T-helper 2 cell (primary cell): Measurements from ENCODE around the gene CENPN.

Source experiments
- DNase-seq, 5 experiments: peaks; one replicate each; pipeline versions ENCODE4 v3.0.0 to v3.0.0-alpha.2; 2012 to 2022

The CENPN gene

GRCh38 chr16:80991792-80992430, 15.1 kb upstream of the CENPN start:
- DNase-seq: no peak

GRCh38 chr16:80992676-80993293, 14.2 kb upstream of the CENPN start:
- no peak for DNase-seq

GRCh38 chr16:80993307-80993706, 13.7 kb upstream of the CENPN start:
- no peak for DNase-seq

GRCh38 chr16:80993834-80994233, 13.2 kb upstream of the CENPN start:
- DNase-seq: no peak

GRCh38 chr16:80994451-80994850, 12.6 kb upstream of the CENPN start:
- DNase-seq: no peak

GRCh38 chr16:80996688-80997138, 10.3 kb upstream of the CENPN start:
- DNase-seq: no peak

- peak in 1 of 5 experiments; percentile 80 for DNase-seq
Measured at GRCh38 chr16:80997139-80997798, 9.7 kb upstream of the CENPN start.

- no peak for DNase-seq
Measured at GRCh38 chr16:80997964-80998620, 8.9 kb upstream of the CENPN start.

- no peak for DNase-seq
Measured at GRCh38 chr16:81000873-81001272, 6.1 kb upstream of the CENPN start.

- DNase-seq: no peak
Measured at GRCh38 chr16:81001330-81001729, 5.7 kb upstream of the CENPN start.

- no peak for DNase-seq
Measured at GRCh38 chr16:81003064-81003463, 4.0 kb upstream of the CENPN start.

- peak in 1 of 5 experiments; percentile 53 for DNase-seq
Measured at GRCh38 chr16:81003610-81004460, 3.2 kb upstream of the CENPN start.

- DNase-seq: peak in 2 of 5 experiments; percentile 37 to 72
Measured at GRCh38 chr16:81004646-81005353, 2.2 kb upstream of the CENPN start.

- DNase-seq: no peak
Measured at GRCh38 chr16:81005610-81006161, 1.3 kb upstream of the CENPN start.

- peak in 4 of 5 experiments; percentile 44 to 71 (median 63) for DNase-seq
Measured at GRCh38 chr16:81006211-81006812, 702 bp upstream of the CENPN start.

- DNase-seq: no peak
Measured at GRCh38 chr16:81008505-81008789, 1.4 kb downstream of the CENPN start.

- no peak for DNase-seq
Measured at GRCh38 chr16:81012974-81013373, 6.0 kb downstream of the CENPN start.

- peak in 1 of 5 experiments; percentile 63 for DNase-seq
Measured at GRCh38 chr16:81014672-81015071, 7.7 kb downstream of the CENPN start.

GRCh38 chr16:81018496-81018895, 11.5 kb downstream of the CENPN start:
- DNase-seq: no peak

- no peak for DNase-seq
Measured at GRCh38 chr16:81026429-81026828, 19.4 kb downstream of the CENPN start.

GRCh38 chr16:81029930-81030604, 23.1 kb downstream of the CENPN start:
- DNase-seq: no peak
